Mucosa of descending colon (tissue), 3 donors: ENCODE data around the gene SRPRA. TPM values are rescaled to one million over a fixed set of nuclear protein-coding genes. Genes with fewer than 3 reads are reported as not detected.

ENCODE experiments used
- ATAC-seq: fragments of 200-7000 bp; cut with Tn5 transposase; one replicate; pipeline ENCODE4 v1.9.1; 2020; ENCODE audit warnings: mild to moderate bottlenecking, moderate library complexity
- DNase-seq, 3 donors: peaks; one replicate each; pipeline ENCODE4 v3.0.0-alpha.2; 2020
- H3K36me3 ChIP-seq: fragments of 200-600 bp; one replicate; pipeline ENCODE4 v1.8.0; 2021; ENCODE audit warnings: low read depth, mild to moderate bottlenecking
- H3K4me1 ChIP-seq: fragments of 200-600 bp; one replicate; pipeline ENCODE4 v1.8.0; 2021; ENCODE audit warnings: low read depth, mild to moderate bottlenecking
- H3K4me3 ChIP-seq: fragments of 200-600 bp; one replicate; pipeline ENCODE4 v1.8.0; 2021; ENCODE audit warnings: mild to moderate bottlenecking
- H3K9me3 ChIP-seq: fragments of 200-600 bp; one replicate; pipeline ENCODE4 v1.8.0; 2021; ENCODE audit warnings: mild to moderate bottlenecking
- CTCF ChIP-seq: fragments of 200-600 bp; IDR thresholded peaks from one replicate; pipeline ENCODE4 v1.8.0; 2022; ENCODE audit warnings: antibody characterized with exemption, mild to moderate bottlenecking
- intact Hi-C, 2 donors: fragments of 100-400 bp; cut with DNase I in 1 of 2; cut with micrococcal nuclease in 1 of 2; formaldehyde crosslinking; loops; one replicate each; pipeline versions ENCODE4 v1.11.0 to v1.11.1; 2022; cut with DNase I, micrococcal nuclease
- total RNA-seq, 3 donors: library from RNA; stranded (reverse); fragmentation: NEBNext Ultra II Directional in 2 of 3; extraction: Animal tissue kit (Norgen Biotek cat#: 25700) in 2 of 3; gene quantifications; one replicate each; pipeline versions ENCODE4 v1.2.1 to v1.2.4, GENCODE V29; 2021 to 2023
- donor health status: DM: no; HTN: no; CAD: no; lungs with moderate emphysema.
- donor health status: DM: no; HTN: no; CAD: no.
- donor health status: DM: no; HTN: yes; CAD: no.

SRPRA gene
- total RNA-seq, 3 donors from 2014 or later, result 73.8 to 88.1 (median 79.2) TPM

GRCh38 chr11:126225295-126225665 is 43.4 kb downstream of the SRPRA start:
- ATAC-seq, result peak; percentile 60
- DNase-seq, result no peak
- intact Hi-C loops, result no loop called here

GRCh38 chr11:126224647-126225294 is 43.9 kb downstream of the SRPRA start:
- Histone ChIP-seq H3K9me3 (no peaks in the 10 kb centered on the region), H3K4me3 (no peak overlapping the region), H3K36me3 (no peaks in the 10 kb centered on the region), H3K4me1 (no peaks in the 10 kb centered on the region)
- DNase-seq, result no peak
- ATAC-seq, result no peak
- intact Hi-C loops, result no loop called here
- TF ChIP-seq CTCF, result no peak

More at GRCh38 chr11:126225295-126225665, 43.4 kb downstream of the SRPRA start:
- H3K4me3 ChIP-seq, result no peak overlapping the region
- H3K9me3 ChIP-seq, result no peaks in the 10 kb centered on the region
- no peaks in the 10 kb centered on the region for H3K4me1 ChIP-seq
- TF ChIP-seq CTCF, result no peak
- no peaks in the 10 kb centered on the region for H3K36me3 ChIP-seq

- intact Hi-C loops, result no loop called here
- Histone ChIP-seq H3K4me3 (no peak overlapping the region), H3K9me3 (no peaks in the 10 kb centered on the region), H3K36me3 (no peaks in the 10 kb centered on the region), H3K4me1 (peaks cover 9% of the 10 kb centered on the region)
- peak; percentile 66 for ATAC-seq
- DNase-seq, result peak in 2 of 3 donors; percentile 61 to 65
- no peak for TF ChIP-seq CTCF
Observed at GRCh38 chr11:126219547-126219946, 49.1 kb downstream of the SRPRA start.

- intact Hi-C loops, result no loop called here
- no peak for TF ChIP-seq CTCF
- no peak overlapping the region for H3K4me3 ChIP-seq
- ATAC-seq (no peak), DNase-seq (peak in 1 of 3 donors; percentile 17)
- H3K4me1 ChIP-seq, result peaks cover 16% of the 10 kb centered on the region
- no peaks in the 10 kb centered on the region for H3K9me3 ChIP-seq
- no peaks in the 10 kb centered on the region for H3K36me3 ChIP-seq
Observed at GRCh38 chr11:126217491-126217890, 51.2 kb downstream of the SRPRA start.

GRCh38 chr11:126216526-126217305 is 52.0 kb downstream of the SRPRA start:
- H3K36me3 ChIP-seq, result no peaks in the 10 kb centered on the region
- ATAC-seq (no peak), DNase-seq (no peak)
- no peaks in the 10 kb centered on the region for H3K9me3 ChIP-seq
- intact Hi-C loops, result no loop called here
- H3K4me1 ChIP-seq, result peaks cover 16% of the 10 kb centered on the region
- no peak overlapping the region for H3K4me3 ChIP-seq
- no peak for TF ChIP-seq CTCF
